ENCODE data around the gene ZC3H10. TPM values are rescaled to one million over a fixed set of nuclear protein-coding genes. Genes with fewer than 3 reads are reported as not detected.
A peak's percentile ranks its signal among the peaks of the same experiment; 100 is the strongest.
"Not testable (repeated sequence)": the region's sequence is repeated elsewhere in the genome, so short reads cannot be mapped to it uniquely, and the experiment has no call there.

ZC3H10 gene
- polyA plus RNA-seq, 2 donors: 1.4 to 2.2 TPM

DNA sequence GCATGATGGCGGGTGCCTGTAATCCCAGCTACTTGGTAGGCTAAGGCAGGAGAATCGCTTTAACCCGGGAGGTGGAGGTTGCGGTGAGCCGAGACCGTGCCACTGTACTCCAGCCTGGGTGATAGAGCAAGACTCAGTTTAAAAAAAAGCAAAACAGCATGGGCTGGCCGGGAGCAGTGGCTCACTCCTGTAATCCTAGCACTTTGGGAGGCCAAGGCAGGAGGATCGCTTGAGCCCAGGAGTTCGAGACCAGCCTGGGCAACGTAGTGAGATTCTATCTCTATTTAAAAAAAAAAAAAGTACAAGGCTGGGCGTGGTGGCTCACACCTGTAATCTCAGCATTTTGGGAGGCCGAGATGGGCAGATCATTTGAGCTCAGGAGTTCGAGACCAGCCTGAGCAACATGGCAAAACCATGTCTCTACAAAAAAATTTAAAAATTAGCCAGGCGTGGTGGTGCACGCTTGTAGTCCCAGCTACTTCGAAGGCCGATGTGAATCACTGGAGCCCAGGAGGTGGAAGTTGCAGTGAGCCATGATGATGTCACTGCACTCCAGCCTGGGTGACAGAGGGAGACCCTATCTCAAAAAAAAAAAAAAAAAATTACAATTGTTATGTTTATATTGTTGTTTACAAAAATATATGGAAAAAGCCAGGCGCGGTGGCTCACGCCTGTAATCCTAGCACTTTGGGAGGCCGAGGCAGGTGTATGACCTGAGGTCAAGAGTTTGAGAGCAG lies 38.6 kb downstream of the ZC3H10 start:
- H3K9me3 ChIP-seq (ENCODE audit: control insufficient read depth in 2 of 2, insufficient read depth in 1 of 2, low read depth in 1 of 2, low read length in 1 of 2); H3K4me3 ChIP-seq (ENCODE audit: low read depth in 1 of 2, low read length in 2 of 2); H3K27me3 ChIP-seq (ENCODE audit: control insufficient read depth in 1 of 2, insufficient read depth in 2 of 2, low read length in 2 of 2): not testable (repeated sequence)
- Histone ChIP-seq H3K4me1 (ENCODE audit: control insufficient read depth in 2 of 2, insufficient read depth in 2 of 2, low read length in 1 of 2) (peaks cover 5 to 11% of the 10 kb centered on the region in 2 donors), H3K36me3 (ENCODE audit: control insufficient read depth in 2 of 2, insufficient read depth in 2 of 2, low read length in 1 of 2) (peaks cover 7 to 20% of the 10 kb centered on the region in 2 donors), H3K27ac (ENCODE audit: low read depth in 2 of 2, low read length in 1 of 2) (peak overlapping the region; percentile 95 to 97)
- 85 to 90% methylated on average over 21 of the region's 21 CpGs for WGBS, 2 donors

DNA sequence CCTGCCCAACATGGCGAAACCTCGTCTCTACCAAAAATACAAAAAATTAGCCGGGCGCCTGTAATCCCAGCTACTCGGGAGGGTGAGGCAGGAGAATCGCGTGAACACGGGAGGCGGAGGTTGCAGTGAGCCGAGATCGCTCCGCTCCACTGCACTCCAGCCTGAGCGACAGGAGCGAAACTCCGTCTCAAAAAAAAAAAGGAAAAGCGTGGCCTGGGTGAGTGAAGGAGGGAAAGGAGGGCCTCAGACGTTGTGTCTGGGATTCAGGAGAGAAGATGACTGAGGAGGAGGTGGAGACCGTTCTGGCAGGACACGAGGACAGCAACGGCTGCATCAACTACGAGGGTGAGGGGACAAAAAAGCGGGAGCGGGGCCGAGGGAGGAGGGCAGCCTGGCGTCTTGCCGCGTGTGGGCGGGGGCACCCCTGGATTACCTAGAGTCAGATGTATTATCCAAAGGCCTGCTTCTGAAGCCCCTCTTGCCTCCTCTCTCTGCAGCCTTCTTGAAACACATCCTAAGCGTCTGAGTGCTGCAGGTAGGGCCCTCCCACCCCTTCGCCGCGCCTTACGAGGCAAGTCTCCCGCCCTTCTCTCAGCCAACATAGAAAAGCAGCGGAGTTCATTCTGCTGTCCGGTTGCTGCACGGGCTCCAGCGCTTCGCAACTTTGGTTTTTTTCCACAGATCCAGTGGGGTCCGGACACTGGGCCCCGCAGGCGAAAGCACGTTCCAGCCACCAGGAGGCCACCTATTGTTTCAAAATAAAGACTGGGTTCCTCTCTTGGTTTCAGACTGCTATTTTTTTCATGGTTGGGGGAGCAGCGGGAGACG lies 39.3 kb downstream of the ZC3H10 start:
- H3K9me3 ChIP-seq (ENCODE audit: control insufficient read depth in 2 of 2, insufficient read depth in 1 of 2, low read depth in 1 of 2, low read length in 1 of 2): no peaks in the 10 kb centered on the region
- H3K4me3 ChIP-seq (ENCODE audit: low read depth in 1 of 2, low read length in 2 of 2): peak overlapping the region; percentile 49 to 99
- no peaks in the 10 kb centered on the region for H3K27me3 ChIP-seq (ENCODE audit: control insufficient read depth in 1 of 2, insufficient read depth in 2 of 2, low read length in 2 of 2)
- peaks cover 7 to 24% of the 10 kb centered on the region in 2 donors for H3K36me3 ChIP-seq (ENCODE audit: control insufficient read depth in 2 of 2, insufficient read depth in 2 of 2, low read length in 1 of 2)
- WGBS, 2 donors: 4 to 5% methylated on average over 45 of the region's 45 CpGs
- H3K27ac ChIP-seq (ENCODE audit: low read depth in 2 of 2, low read length in 1 of 2): peak overlapping the region; percentile 95 to 97
- H3K4me1 ChIP-seq (ENCODE audit: control insufficient read depth in 2 of 2, insufficient read depth in 2 of 2, low read length in 1 of 2): peaks cover 5 to 11% of the 10 kb centered on the region in 2 donors

DNA sequence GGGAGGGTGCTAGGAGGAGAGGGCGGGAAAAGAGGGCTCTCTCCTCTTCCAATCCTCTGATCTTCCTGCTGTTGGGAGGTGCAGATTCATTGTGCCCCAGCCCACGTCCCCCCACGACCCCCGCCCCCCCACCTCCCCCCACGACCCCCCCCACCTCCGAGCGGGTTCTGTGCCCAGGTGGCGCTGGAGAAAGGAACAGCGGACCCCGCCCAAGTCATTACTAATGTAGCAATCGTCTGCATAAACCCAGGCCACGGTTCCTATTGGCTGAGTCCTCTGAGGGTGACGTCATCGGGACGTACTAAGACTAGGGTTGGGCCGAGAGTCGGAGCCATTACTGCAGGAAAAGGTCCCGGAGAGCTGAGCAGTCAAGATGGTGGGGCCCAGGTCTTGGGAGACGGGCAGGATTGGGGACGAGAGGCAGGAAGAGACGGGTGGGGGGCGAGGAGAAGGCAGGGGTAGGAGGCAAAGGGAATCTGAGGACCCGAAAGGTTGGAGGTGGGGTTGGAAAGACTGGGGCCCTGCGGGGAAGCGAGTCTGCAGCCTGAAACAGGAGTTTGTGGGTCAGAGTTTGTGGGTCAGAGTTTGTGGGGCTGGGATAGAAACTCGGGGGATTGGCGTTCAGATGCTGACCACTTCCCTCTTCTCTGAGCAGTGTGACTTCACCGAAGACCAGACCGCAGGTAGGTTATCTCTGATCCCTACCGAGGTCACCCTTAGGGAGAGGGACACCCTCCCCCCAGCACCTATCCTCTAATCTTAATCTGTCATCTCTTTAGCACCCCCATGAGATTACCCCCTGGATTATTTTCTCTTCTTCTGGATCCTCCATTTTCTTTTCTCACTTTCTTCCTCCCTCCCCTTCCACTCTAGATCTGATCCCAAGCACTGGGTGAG lies 40.2 kb downstream of the ZC3H10 start, which contains the start of gene MYL6:
MYL6 (plus strand) TSS at position 331 of the 897 bp plus-strand sequence; CDS start at position 374, 43 bp downstream.
- no peaks in the 10 kb centered on the region for H3K9me3 ChIP-seq (ENCODE audit: control insufficient read depth in 2 of 2, insufficient read depth in 1 of 2, low read depth in 1 of 2, low read length in 1 of 2)
- 1% methylated on average over 30 of the region's 30 CpGs for WGBS, 2 donors
- H3K27me3 ChIP-seq (ENCODE audit: control insufficient read depth in 1 of 2, insufficient read depth in 2 of 2, low read length in 2 of 2): no peaks in the 10 kb centered on the region
- peak within 1 kb of the TSS; percentile 96 to 100 for H3K27ac ChIP-seq (ENCODE audit: low read depth in 2 of 2, low read length in 1 of 2)
- peaks cover 7 to 25% of the 10 kb centered on the region in 2 donors for H3K36me3 ChIP-seq (ENCODE audit: control insufficient read depth in 2 of 2, insufficient read depth in 2 of 2, low read length in 1 of 2)
- peaks cover 5 to 10% of the 10 kb centered on the region in 2 donors for H3K4me1 ChIP-seq (ENCODE audit: control insufficient read depth in 2 of 2, insufficient read depth in 2 of 2, low read length in 1 of 2)
- H3K4me3 ChIP-seq (ENCODE audit: low read depth in 1 of 2, low read length in 2 of 2): peak within 1 kb of the TSS; percentile 79 to 99

DNA sequence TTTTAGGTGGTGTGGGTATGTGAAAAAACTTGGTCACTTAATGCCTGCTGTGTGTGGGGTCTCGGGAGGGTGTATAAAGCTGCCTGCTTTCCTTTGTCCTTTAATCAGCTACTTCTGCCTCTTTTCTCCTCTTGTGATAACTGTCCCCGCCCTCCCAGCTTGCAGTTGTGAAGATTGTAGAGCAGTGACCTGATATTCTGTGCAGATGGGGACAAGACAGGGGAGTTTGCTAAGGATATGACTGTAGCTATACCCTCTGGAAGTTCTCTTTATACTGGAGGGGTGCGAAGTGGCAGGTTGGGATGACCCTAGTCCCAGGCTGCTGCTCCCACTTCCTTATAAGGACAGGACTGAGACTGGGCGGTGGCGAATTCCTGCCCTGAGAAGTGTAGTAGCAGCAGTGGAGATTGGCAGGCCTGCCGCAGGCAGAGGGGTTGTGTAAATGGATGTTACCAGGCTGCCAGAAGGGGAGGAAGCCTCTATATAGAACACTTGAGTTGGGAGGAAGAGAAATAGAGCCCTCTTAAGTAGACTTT lies 40.9 kb downstream of the ZC3H10 start:
- Histone ChIP-seq H3K27me3 (ENCODE audit: control insufficient read depth in 1 of 2, insufficient read depth in 2 of 2, low read length in 2 of 2) (no peaks in the 10 kb centered on the region), H3K4me1 (ENCODE audit: control insufficient read depth in 2 of 2, insufficient read depth in 2 of 2, low read length in 1 of 2) (peaks cover 5 to 8% of the 10 kb centered on the region in 2 donors), H3K9me3 (ENCODE audit: control insufficient read depth in 2 of 2, insufficient read depth in 1 of 2, low read depth in 1 of 2, low read length in 1 of 2) (no peaks in the 10 kb centered on the region), H3K27ac (ENCODE audit: low read depth in 2 of 2, low read length in 1 of 2) (peak overlapping the region; percentile 96 to 100), H3K4me3 (ENCODE audit: low read depth in 1 of 2, low read length in 2 of 2) (peak overlapping the region; percentile 79 to 99), H3K36me3 (ENCODE audit: control insufficient read depth in 2 of 2, insufficient read depth in 2 of 2, low read length in 1 of 2) (peaks cover 11 to 29% of the 10 kb centered on the region in 2 donors)
- WGBS, 2 donors: 0 to 1% methylated on average over 6 of the region's 6 CpGs

DNA sequence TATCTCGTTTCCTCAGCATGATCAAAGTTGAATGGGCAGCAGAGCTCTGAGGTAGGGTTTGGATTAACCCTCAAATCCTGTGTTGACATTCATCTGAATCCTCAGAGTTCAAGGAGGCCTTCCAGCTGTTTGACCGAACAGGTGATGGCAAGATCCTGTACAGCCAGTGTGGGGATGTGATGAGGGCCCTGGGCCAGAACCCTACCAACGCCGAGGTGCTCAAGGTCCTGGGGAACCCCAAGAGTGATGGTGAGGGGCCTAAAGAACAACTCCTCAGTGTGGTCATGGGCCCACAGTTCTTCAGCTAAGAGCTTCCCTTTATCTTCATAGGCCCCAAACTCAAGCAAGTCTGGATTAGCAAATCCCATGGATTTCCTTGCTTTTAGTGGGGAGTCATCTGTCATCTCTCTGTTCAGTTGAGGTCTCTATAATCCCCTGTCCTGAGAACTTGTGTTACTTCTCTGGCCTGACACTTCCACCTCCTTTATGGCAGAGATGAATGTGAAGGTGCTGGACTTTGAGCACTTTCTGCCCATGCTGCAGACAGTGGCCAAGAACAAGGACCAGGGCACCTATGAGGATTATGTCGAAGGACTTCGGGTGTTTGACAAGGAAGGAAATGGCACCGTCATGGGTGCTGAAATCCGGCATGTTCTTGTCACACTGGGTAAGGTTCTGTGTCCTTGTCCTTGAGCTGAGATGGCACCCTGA lies 41.6 kb downstream of the ZC3H10 start:
- no peaks in the 10 kb centered on the region for H3K27me3 ChIP-seq (ENCODE audit: control insufficient read depth in 1 of 2, insufficient read depth in 2 of 2, low read length in 2 of 2)
- H3K4me3 ChIP-seq (ENCODE audit: low read depth in 1 of 2, low read length in 2 of 2): peak overlapping the region; percentile 79 to 99
- WGBS, 2 donors: 7 to 18% methylated on average over 8 of the region's 8 CpGs
- peak overlapping the region; percentile 96 to 100 for H3K27ac ChIP-seq (ENCODE audit: low read depth in 2 of 2, low read length in 1 of 2)
- no peaks in the 10 kb centered on the region for H3K9me3 ChIP-seq (ENCODE audit: control insufficient read depth in 2 of 2, insufficient read depth in 1 of 2, low read depth in 1 of 2, low read length in 1 of 2)
- peaks cover 11 to 34% of the 10 kb centered on the region in 2 donors for H3K36me3 ChIP-seq (ENCODE audit: control insufficient read depth in 2 of 2, insufficient read depth in 2 of 2, low read length in 1 of 2)
- H3K4me1 ChIP-seq (ENCODE audit: control insufficient read depth in 2 of 2, insufficient read depth in 2 of 2, low read length in 1 of 2): peaks cover 5 to 8% of the 10 kb centered on the region in 2 donors

DNA sequence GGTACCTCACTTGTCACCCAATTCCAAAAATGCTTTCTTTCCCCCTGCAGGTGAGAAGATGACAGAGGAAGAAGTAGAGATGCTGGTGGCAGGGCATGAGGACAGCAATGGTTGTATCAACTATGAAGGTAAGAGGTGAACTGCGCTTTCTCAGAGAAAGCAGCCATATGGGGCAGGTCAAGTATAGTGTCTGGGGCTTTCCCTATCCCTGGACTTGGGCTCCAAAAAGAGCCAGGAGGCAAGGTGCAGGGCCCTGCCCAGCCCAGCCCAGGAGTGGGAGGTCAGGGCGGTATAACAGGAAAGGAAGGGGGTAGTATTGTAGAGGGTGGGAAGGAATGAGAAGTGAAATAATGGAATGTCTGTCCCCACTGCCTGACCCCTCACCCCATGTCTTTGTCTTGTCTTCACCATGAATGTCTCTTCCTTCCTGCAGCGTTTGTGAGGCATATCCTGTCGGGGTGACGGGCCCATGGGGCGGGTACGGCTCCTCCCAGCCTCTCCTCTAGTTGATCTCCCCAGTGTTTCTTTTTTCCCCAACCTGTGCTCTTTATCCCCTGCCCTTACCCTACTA lies 42.2 kb downstream of the ZC3H10 start:
- H3K4me3 ChIP-seq (ENCODE audit: low read depth in 1 of 2, low read length in 2 of 2): peak overlapping the region; percentile 79 to 99
- H3K36me3 ChIP-seq (ENCODE audit: control insufficient read depth in 2 of 2, insufficient read depth in 2 of 2, low read length in 1 of 2): peaks cover 14 to 36% of the 10 kb centered on the region in 2 donors
- no peaks in the 10 kb centered on the region for H3K9me3 ChIP-seq (ENCODE audit: control insufficient read depth in 2 of 2, insufficient read depth in 1 of 2, low read depth in 1 of 2, low read length in 1 of 2)
- H3K27me3 ChIP-seq (ENCODE audit: control insufficient read depth in 1 of 2, insufficient read depth in 2 of 2, low read length in 2 of 2): no peaks in the 10 kb centered on the region
- H3K27ac ChIP-seq (ENCODE audit: low read depth in 2 of 2, low read length in 1 of 2): peak overlapping the region; percentile 96 to 100
- peaks cover 5 to 8% of the 10 kb centered on the region in 2 donors for H3K4me1 ChIP-seq (ENCODE audit: control insufficient read depth in 2 of 2, insufficient read depth in 2 of 2, low read length in 1 of 2)
- 22 to 33% methylated on average over 7 of the region's 7 CpGs for WGBS, 2 donors

DNA sequence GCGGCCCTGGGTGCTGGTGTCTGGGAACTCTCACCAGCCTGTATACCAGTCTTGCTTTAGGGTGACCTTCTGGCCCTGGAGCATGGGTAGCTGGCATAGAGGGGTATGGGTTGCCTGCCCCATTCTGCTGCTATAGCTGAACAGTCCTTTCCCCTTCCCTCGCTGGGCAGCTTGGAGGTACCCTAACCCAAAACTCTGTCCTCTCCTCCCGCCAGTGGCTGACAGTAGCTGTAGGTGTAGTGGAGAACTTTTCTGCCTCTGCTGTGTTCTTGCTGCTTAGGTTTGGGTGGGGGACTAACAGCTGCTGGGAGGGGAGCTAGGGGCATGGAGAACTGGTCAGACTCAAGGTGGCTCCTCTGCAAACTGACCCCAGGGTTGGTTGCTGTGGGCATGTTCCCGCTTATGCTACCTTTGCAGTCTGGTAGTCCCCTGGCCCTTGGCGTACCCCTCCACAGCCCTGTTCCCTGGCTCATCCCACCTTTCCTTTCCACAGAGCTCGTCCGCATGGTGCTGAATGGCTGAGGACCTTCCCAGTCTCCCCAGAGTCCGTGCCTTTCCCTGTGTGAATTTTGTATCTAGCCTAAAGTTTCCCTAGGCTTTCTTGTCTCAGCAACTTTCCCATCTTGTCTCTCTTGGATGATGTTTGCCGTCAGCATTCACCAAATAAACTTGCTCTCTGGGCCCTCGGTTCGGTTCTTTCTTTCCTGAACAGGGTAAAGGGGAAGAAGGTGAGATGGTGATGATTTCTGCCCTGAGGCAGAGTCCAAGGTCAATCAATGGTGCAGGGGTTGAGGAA lies 43.0 kb downstream of the ZC3H10 start:
- peaks cover 5 to 8% of the 10 kb centered on the region in 2 donors for H3K4me1 ChIP-seq (ENCODE audit: control insufficient read depth in 2 of 2, insufficient read depth in 2 of 2, low read length in 1 of 2)
- peak overlapping the region; percentile 96 to 100 for H3K27ac ChIP-seq (ENCODE audit: low read depth in 2 of 2, low read length in 1 of 2)
- peak overlapping the region; percentile 79 to 99 for H3K4me3 ChIP-seq (ENCODE audit: low read depth in 1 of 2, low read length in 2 of 2)
- no peaks in the 10 kb centered on the region for H3K9me3 ChIP-seq (ENCODE audit: control insufficient read depth in 2 of 2, insufficient read depth in 1 of 2, low read depth in 1 of 2, low read length in 1 of 2)
- H3K36me3 ChIP-seq (ENCODE audit: control insufficient read depth in 2 of 2, insufficient read depth in 2 of 2, low read length in 1 of 2): peaks cover 17 to 39% of the 10 kb centered on the region in 2 donors
- WGBS, 2 donors: 57 to 63% methylated on average over 11 of the region's 11 CpGs
- no peaks in the 10 kb centered on the region for H3K27me3 ChIP-seq (ENCODE audit: control insufficient read depth in 1 of 2, insufficient read depth in 2 of 2, low read length in 2 of 2)

Data from esophagus (tissue), 2 donors.